HG03565 (cell line): ENCODE measurements around the gene VASN.
A peak's percentile ranks its signal among the peaks of the same experiment; 100 is the strongest.

Source experiments
- ATAC-seq: cut with Tn5 transposase; IDR thresholded peaks from one replicate; pipeline ENCODE4 v1.9.1; 2021; ENCODE audit warnings: mild to moderate bottlenecking, moderate library complexity; ENCODE audit not compliant: unreplicated experiment

The VASN gene

DNA sequence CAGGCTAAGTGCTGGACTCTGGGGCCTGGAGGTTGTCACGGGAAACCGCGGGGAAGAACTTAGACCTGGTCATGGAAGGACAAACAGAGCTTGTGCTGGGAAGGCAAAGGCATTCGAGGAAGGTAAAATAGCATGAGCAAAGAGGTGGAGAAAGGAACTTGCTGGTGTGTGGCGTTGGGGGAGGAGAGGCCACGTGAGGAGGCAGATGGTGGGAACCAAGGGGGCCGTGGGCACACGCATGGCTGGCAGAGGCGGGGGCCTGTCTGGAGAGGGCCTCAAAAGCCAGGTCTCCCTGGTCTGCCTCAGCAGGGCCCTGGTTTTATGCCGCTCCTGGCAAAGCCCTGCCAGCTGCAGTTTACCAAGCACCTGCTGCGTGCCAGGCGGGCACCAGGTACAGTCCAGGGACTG, 29.4 kb downstream of the VASN start:
- ATAC-seq: no peak

DNA sequence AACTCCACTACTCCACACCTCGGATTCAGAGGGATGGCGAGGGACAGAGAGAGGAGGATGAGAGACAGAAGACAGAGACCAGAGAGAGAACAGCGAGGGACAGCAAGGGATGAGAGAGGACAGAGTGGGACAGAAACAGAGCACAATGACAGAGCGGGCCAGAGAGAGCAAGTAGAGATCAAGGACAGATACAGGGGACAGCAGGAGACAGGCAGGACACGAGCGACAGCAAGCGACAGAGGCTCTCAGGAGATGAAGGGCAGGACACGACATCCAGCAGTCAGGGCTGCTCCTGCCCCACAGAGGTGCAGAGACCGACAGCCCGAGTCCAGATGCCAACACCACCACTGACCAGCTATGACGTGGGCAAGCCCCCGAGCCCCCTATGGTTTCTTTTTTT, 29.9 kb downstream of the VASN start:
- ATAC-seq: no peak

DNA sequence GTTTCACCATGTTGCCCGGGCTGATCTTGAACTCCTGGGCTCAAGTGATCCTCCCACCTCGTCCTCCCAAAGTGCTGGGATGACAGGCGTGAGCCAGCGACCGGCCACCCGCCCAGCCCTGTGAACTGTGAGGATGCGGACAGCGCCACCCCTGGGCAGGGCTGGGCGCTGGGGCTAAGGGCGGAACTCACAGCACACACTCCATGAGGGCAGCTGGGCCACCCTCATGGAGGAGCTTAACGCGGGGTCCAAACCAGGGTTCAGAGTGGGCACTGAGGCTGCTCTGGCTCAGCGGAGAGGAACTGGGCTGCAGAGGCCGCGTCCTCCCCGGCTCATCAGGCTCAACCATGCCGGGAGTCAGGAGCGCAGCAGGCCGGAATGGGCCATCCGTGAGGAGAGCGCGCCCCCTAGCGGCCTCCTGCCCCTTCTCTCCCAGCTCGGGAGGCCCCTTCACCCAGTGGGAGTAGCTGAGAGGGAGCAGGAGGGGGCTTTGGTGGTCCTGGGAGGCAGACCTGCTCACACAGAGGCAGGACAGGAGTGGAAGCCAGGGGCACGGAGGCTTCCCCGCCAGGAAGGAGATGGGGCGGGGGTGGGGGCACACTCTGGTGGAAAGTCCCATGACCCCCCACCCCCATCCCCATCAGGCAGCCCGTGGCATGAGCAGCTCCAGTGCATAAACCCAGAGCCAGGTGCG, 30.9 kb downstream of the VASN start:
- ATAC-seq: no peak

DNA sequence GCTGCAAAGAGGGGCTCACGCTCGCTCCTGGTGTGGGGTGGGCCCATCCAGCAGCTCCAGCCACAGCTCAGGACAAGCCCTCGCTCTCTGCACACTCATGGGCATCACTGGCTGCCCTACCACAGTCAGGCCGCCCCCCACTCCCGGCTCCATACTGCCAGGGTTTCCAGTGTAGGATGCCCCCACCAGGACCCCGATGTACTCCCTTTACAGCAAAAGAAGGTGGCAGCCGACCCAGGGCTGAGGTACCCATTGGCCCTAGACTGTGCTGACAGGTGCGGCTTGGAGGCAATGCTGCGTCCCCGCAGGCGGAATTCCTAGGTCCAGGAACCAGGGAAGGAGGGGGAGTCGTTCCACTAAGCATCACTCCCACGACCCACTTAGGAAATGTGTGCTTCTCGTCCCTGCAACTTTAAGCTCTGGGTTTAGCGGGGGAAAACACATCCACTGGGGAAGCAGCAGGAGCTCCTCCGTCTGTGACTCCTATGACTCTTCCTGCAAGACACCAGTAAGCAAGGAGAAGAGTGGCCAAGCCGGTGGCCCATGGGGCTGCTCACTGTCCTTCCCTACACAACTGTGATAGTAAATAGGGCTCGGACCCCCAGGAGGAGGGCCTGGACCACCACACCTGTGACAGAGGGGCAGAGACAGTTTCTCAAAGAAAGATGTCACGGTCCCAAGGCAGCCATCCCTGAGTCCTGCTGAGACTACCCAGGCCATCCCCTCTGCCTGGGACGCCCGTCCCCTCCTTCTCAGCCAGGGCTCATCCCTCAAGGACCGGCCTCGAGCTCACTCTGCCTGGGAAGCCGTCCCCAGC, 31.7 kb downstream of the VASN start:
- ATAC-seq: no peak

GRCh38 chr16:4404247-4404966, 32.8 kb downstream of the VASN start:
- ATAC-seq: no peak

- no peak for ATAC-seq
Observed at GRCh38 chr16:4404967-4405696, 33.5 kb downstream of the VASN start.

DNA sequence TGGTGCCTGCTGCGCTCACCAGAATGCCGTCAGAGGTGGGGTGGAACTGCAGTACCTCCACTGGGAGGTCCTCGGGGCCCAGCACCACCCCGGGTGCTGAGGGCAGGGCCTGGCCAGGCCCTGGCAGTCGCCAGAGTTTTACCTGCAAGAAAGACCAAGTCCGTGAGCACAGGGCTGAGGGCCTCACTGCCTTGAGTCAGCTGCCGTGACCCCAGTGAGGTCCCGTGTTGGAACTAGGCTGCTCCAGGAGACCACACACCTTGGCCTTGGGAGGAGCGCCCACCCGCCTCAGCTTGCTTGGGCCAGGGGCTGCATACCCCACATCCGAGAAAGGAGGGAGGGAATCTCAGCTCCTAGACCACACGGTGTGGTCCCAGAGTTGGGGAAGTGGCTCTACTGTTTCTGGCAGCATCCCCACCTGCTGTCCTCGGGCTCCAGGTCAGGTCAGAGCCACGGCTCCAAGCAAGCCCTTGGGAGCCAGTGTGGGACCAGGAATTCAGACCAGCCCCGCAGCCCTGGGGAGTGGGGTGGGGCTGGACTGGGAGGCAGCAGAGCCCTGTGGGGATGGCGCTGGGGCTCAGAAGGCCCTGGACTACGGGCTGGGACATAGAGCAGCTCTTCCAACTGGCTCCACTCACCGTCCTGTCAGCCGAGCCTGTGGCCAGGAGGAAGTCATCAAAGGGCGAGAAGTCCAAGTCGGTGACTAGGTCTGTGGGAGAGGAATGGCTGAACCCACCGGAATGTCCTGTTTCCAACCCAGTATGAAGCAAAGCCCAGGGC, 36.1 kb downstream of the VASN start:
- no peak for ATAC-seq

GRCh38 chr16:4408323-4408690, 36.7 kb downstream of the VASN start:
- ATAC-seq: no peak

- no peak for ATAC-seq
Observed at GRCh38 chr16:4409081-4409932, 37.7 kb downstream of the VASN start.

- ATAC-seq: no peak
Observed at GRCh38 chr16:4410335-4411075, 38.9 kb downstream of the VASN start.

DNA sequence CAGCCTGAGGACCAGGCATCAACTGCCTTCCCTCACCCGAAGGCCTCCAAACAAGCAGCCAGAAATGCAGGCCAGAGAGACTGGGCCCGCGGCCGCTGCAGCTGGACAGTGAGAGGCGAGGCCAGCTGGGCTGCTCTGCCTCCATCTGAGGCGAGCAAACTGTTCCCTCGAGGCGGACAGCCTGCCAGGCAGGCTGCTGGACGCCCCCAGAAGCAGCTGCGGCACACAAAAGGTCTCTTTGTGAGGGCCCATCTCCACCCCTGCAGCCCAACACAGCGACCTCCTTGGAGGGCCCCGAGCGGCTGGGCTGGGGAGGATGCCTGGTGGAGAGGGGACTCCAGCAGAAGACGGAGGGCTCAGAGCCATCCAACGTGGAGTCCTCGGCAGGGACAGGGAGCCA, 40.0 kb downstream of the VASN start:
- no peak for ATAC-seq

DNA sequence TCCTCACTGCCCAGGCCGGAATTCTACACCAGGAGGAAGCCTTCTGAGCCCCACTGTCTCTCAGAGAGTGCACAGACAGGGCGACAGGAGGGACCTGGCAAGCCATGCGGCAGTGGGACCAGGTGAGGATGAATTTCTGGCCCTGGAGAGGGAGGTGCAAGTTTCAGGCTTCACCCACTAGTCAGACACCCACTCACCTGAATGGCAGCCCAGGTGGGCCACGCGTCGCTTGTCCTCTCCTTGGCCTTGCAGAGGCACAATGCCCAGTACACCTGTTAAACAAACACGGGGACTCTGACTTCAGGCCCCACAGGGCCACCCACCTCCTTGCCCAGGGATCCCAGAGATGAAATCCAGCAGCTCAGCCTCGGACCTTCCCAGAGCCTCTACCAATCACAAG, 40.5 kb downstream of the VASN start:
- ATAC-seq: no peak

DNA sequence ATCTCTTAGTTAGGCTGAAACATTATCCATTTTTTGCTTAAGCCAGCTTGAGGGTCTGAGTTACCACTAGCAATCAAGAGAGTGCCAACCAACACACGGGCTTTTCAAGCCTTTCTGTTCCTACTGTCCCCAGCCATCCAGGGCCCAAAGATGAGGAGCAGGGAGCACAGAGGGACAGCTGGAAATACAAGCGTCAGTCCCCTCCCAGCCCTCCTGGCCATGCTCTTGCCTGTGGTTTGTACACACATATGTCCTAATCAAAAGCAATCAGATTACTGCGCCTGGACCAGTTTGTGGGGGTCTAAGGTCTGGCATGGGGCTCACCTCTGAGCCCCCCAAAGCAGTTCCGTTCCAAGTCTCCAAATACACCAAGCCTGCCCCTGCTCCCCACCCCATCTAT, 41.2 kb downstream of the VASN start:
- no peak for ATAC-seq

- ATAC-seq: peak; percentile 55
Observed at GRCh38 chr16:4414187-4414917, 42.7 kb downstream of the VASN start.

DNA sequence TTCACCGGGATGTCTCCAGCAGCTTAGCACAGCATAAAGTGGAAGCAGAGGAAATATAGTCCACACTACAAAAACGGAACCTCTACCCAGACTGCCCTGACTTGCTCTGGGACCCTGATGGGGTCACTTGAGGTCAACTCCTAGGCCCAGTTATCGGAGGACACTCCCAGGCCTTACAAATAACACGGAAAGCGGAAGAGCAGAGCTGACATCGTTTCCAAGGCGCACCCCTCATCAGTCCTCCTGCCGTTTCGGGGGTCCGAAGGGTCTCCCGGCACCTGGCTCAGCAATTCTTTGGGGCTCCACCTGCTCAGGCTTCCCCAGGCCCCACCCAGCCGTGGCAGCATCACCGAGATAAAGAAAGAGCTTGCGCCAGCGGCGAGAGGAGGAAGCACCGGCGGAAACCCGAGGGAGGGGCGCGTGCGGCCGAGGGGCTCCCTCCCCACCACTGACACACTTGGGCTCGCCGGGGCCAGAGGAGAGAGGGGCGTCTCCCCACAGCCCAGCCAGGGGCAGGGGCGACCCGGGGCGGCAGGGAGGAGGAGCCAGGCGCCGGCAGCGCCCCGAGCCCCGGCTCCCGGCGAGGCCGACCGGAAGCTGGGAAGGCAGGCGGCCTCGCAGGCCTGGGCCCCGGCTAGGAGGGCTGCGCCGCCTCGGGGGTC, 44.0 kb downstream of the VASN start:
- no peak for ATAC-seq

GRCh38 chr16:4416200-4417032, 44.8 kb downstream of the VASN start, which contains the start of gene CORO7:
CORO7 (minus strand) TSS chr16:4416596; CDS start chr16:4416518, 78 bp downstream.
- ATAC-seq: peak; percentile 50
